Neural cell (in vitro differentiated cells): ENCODE measurements around the gene USP46. TPM values are rescaled to one million over a fixed set of nuclear protein-coding genes. Genes with fewer than 3 reads are reported as not detected.

ENCODE experiments used
- H2AFZ ChIP-seq: fragments of 200-600, 300-800 bp; sonication (generic), shearing (Covaris generic); 2 replicates; pipeline ENCODE4 v1.6.0; 2014; ENCODE audit warnings: low read depth, mild to moderate bottlenecking, antibody characterized with exemption, low read length, moderate library complexity
- H3F3A ChIP-seq: fragments of 200-600 bp; shearing (Covaris generic); 2 replicates; pipeline ENCODE4 v1.6.1; 2016; ENCODE audit warnings: mild to moderate bottlenecking, moderate library complexity, mixed read lengths, antibody characterized with exemption, low read length; ENCODE audit not compliant: insufficient read depth, poor library complexity, severe bottlenecking
- H3K27ac ChIP-seq: fragments of 200-600, 300-800 bp; sonication (generic), shearing (Covaris generic); 2 replicates; pipeline ENCODE4 v1.5.1; 2014; ENCODE audit warnings: mild to moderate bottlenecking, low read length, moderate library complexity
- H3K27me3 ChIP-seq: fragments of 300-800, 200-600 bp; sonication (generic), shearing (Covaris generic); 2 replicates; pipeline ENCODE4 v1.6.0; 2014; ENCODE audit warnings: mild to moderate bottlenecking, low read depth, low read length, moderate library complexity; ENCODE audit not compliant: insufficient read depth
- H3K36me3 ChIP-seq: fragments of 300-800, 200-600 bp; sonication (generic), shearing (Covaris generic); 2 replicates; pipeline ENCODE4 v1.5.1; 2014; ENCODE audit warnings: mild to moderate bottlenecking, antibody characterized with exemption, low read length, moderate library complexity; ENCODE audit not compliant: insufficient read depth
- H3K4me2 ChIP-seq: fragments of 300-800, 200-600 bp; sonication (generic), shearing (Covaris generic); 2 replicates; pipeline ENCODE4 v1.6.0; 2014; ENCODE audit warnings: mild to moderate bottlenecking, low read length
- H3K4me3 ChIP-seq: fragments of 300-800, 200-600 bp; sonication (generic), shearing (Covaris generic); 2 replicates; pipeline ENCODE4 v1.5.1; 2014; ENCODE audit warnings: mild to moderate bottlenecking, low read length, moderate library complexity
- H3K79me2 ChIP-seq: fragments of 200-600 bp; shearing (Covaris generic); replicated peaks from 2 replicates; pipeline ENCODE4 v1.6.0; 2014; ENCODE audit warnings: mild to moderate bottlenecking, low read length, moderate library complexity; ENCODE audit not compliant: insufficient read depth
- H3K9ac ChIP-seq: fragments of 300-800, 200-600 bp; sonication (generic), shearing (Covaris generic); 2 replicates; pipeline ENCODE4 v1.6.1; 2016; ENCODE audit warnings: mild to moderate bottlenecking, low read length, mixed read lengths
- H3K9me2 ChIP-seq: fragments of 200-600 bp; shearing (Covaris generic); 2 replicates; pipeline ENCODE4 v1.6.1; 2016; ENCODE audit warnings: mild to moderate bottlenecking, low read length, mixed read lengths; ENCODE audit not compliant: insufficient read depth
- H3K9me3 ChIP-seq: fragments of 200-600, 300-800 bp; sonication (generic), shearing (Covaris generic); 2 replicates; pipeline ENCODE4 v1.6.1; 2016; ENCODE audit warnings: mild to moderate bottlenecking, mixed run types, low read length, moderate library complexity, mixed read lengths
- H4K20me1 ChIP-seq: fragments of 200-600 bp; shearing (Covaris generic); 2 replicates; pipeline ENCODE4 v1.6.1; 2016; ENCODE audit warnings: mild to moderate bottlenecking, mixed run types; ENCODE audit not compliant: insufficient read depth
- CTCF ChIP-seq: fragments of 450-650 bp; IDR thresholded peaks from 2 replicates; pipeline ENCODE4 v1.5.1; 2014; ENCODE audit warnings: antibody characterized with exemption, mild to moderate bottlenecking, moderate library complexity; ENCODE audit not compliant: poor library complexity, severe bottlenecking
- EP300 ChIP-seq: fragments of 450-650 bp; conservative IDR thresholded peaks from 2 replicates; pipeline ENCODE4 v1.6.1; 2014; ENCODE audit warnings: antibody characterized with exemption, mild to moderate bottlenecking, moderate library complexity; ENCODE audit not compliant: poor library complexity, severe bottlenecking
- EZH2 ChIP-seq: fragments of 200-600, 300-800 bp; shearing (Covaris generic), sonication (generic); IDR thresholded peaks from 2 replicates; pipeline ENCODE4 v1.6.1; 2014; ENCODE audit warnings: antibody characterized with exemption, low read length, borderline replicate concordance, mild to moderate bottlenecking; ENCODE audit not compliant: insufficient read depth, poor library complexity, severe bottlenecking
- MXI1 ChIP-seq: fragments of 450-650 bp; conservative IDR thresholded peaks from 2 replicates; pipeline ENCODE4 v1.6.1; 2014; ENCODE audit warnings: antibody characterized with exemption, mild to moderate bottlenecking; ENCODE audit not compliant: poor library complexity, severe bottlenecking
- POLR2AphosphoS5 ChIP-seq: IDR thresholded peaks from 2 replicates; pipeline ENCODE4 v1.6.1; 2012
- RAD21 ChIP-seq: fragments of 450-650 bp; conservative IDR thresholded peaks from 2 replicates; pipeline ENCODE4 v1.6.1; 2014; ENCODE audit warnings: antibody characterized with exemption, mild to moderate bottlenecking, moderate library complexity
- REST ChIP-seq: IDR thresholded peaks from 2 replicates; pipeline ENCODE4 v1.6.1; 2012; ENCODE audit warnings: borderline replicate concordance
- SMC3 ChIP-seq: fragments of 450-650 bp; conservative IDR thresholded peaks from 2 replicates; pipeline ENCODE4 v1.6.1; 2014; ENCODE audit warnings: antibody characterized with exemption, mild to moderate bottlenecking, moderate library complexity; ENCODE audit not compliant: poor library complexity
- TAF1 ChIP-seq: IDR thresholded peaks from 2 replicates; pipeline ENCODE4 v1.6.1; 2012; ENCODE audit warnings: low read depth
- polyA plus RNA-seq: library from polyadenylated mRNA; depleted of rRNA; stranded (reverse); fragments of >200 nt; gene quantifications from 2 replicates; pipeline ENCODE4 v1.2.3, GENCODE V29; 2014

The USP46 gene
- polyA plus RNA-seq, 1 donor from 2014 or later, result 14.1 TPM

- Histone ChIP-seq H3K36me3 (peaks cover 4% of the 10 kb centered on the region), H3K9ac (no peak overlapping the region), H3K27me3 (no peaks in the 10 kb centered on the region)
These were observed 52.4 kb downstream of the USP46 start for GRCh38 chr4:52606726-52607125.

GRCh38 chr4:52606040-52606439, 53.1 kb downstream of the USP46 start:
- H3K9me2 ChIP-seq, result no peaks in the 10 kb centered on the region
- H3F3A ChIP-seq, result no peaks in the 10 kb centered on the region
- H4K20me1 ChIP-seq, result no peaks in the 10 kb centered on the region
- peaks cover 4% of the 10 kb centered on the region for H3K36me3 ChIP-seq
- TF ChIP-seq CTCF (no peak), POLR2AphosphoS5 (no peak), REST (no peak), SMC3 (no peak), MXI1 (no peak), EZH2 (no peak), TAF1 (no peak), RAD21 (no peak)
- H3K27me3 ChIP-seq, result no peaks in the 10 kb centered on the region
- H3K9me3 ChIP-seq, result no peaks in the 10 kb centered on the region
- H2AFZ ChIP-seq, result no peak overlapping the region
- H3K4me3 ChIP-seq, result no peak overlapping the region
- H3K4me2 ChIP-seq, result no peak overlapping the region
- no peak overlapping the region for H3K27ac ChIP-seq
- H3K79me2 ChIP-seq, result no peaks in the 10 kb centered on the region
- H3K9ac ChIP-seq, result no peak overlapping the region

More at GRCh38 chr4:52606726-52607125, 52.4 kb downstream of the USP46 start:
- H4K20me1 ChIP-seq, result no peaks in the 10 kb centered on the region
- no peaks in the 10 kb centered on the region for H3F3A ChIP-seq
- H3K9me3 ChIP-seq, result no peaks in the 10 kb centered on the region
- no peak overlapping the region for H3K27ac ChIP-seq
- no peak overlapping the region for H3K4me2 ChIP-seq
- H3K79me2 ChIP-seq, result no peaks in the 10 kb centered on the region
- H3K4me3 ChIP-seq, result no peak overlapping the region
- TF ChIP-seq EZH2 (no peak), TAF1 (no peak), POLR2AphosphoS5 (no peak), EP300 (no peak)
- H3K9me2 ChIP-seq, result no peaks in the 10 kb centered on the region
- no peak overlapping the region for H2AFZ ChIP-seq

GRCh38 chr4:52604215-52604614, 54.9 kb downstream of the USP46 start:
- TF ChIP-seq REST (no peak), SMC3 (no peak), RAD21 (no peak), CTCF (no peak), MXI1 (no peak), POLR2AphosphoS5 (no peak), TAF1 (no peak), EZH2 (no peak), EP300 (no peak)
- H2AFZ ChIP-seq, result no peak overlapping the region
- H3K36me3 ChIP-seq, result peaks cover 4% of the 10 kb centered on the region
- no peaks in the 10 kb centered on the region for H4K20me1 ChIP-seq
- no peak overlapping the region for H3K9ac ChIP-seq
- no peaks in the 10 kb centered on the region for H3K9me3 ChIP-seq
- no peak overlapping the region for H3K4me2 ChIP-seq
- H3F3A ChIP-seq, result no peaks in the 10 kb centered on the region
- H3K9me2 ChIP-seq, result no peaks in the 10 kb centered on the region
- no peak overlapping the region for H3K4me3 ChIP-seq
- H3K79me2 ChIP-seq, result no peaks in the 10 kb centered on the region
- no peak overlapping the region for H3K27ac ChIP-seq
- H3K27me3 ChIP-seq, result no peaks in the 10 kb centered on the region
